HG03108 (cell line): ENCODE results near the gene TEX48.

Experiments used
- ATAC-seq: cut with Tn5 transposase; IDR thresholded peaks from one replicate; pipeline ENCODE4 v1.9.1; 2021; ENCODE audit warnings: moderate library complexity; ENCODE audit not compliant: unreplicated experiment

The TEX48 gene

DNA sequence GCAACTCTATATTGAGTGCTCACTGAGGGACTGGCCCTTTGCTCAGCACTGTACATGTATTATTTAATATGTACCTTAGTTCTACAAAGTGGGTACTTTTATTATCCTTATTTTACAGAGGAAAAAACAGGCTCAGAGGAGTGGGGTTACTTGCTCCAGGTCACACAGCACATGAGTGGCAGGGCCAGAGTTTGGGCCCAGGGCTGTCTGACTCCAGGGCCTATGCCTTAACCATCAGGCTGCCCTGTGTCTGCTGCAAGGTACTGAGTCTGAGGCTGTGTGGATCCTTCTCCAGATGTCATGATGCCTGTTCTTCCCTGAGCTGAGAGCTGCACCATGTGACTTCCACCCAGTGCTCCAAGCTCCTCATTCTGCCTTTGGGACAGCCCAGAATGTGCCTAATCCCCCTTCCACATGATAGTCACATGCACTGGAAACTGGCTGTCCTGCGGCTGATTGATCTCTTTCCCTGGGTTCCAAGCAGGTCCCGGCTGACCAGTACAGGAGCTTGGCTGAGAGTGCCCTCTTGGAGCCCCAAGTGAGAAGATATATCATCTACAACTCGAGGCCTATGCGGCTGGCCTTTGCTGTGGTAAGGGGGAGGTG lies 55.5 kb downstream of the TEX48 start:
- no peak for ATAC-seq

GRCh38 chr9:114624677-114625076 lies 57.3 kb downstream of the TEX48 start:
- no peak for ATAC-seq

DNA sequence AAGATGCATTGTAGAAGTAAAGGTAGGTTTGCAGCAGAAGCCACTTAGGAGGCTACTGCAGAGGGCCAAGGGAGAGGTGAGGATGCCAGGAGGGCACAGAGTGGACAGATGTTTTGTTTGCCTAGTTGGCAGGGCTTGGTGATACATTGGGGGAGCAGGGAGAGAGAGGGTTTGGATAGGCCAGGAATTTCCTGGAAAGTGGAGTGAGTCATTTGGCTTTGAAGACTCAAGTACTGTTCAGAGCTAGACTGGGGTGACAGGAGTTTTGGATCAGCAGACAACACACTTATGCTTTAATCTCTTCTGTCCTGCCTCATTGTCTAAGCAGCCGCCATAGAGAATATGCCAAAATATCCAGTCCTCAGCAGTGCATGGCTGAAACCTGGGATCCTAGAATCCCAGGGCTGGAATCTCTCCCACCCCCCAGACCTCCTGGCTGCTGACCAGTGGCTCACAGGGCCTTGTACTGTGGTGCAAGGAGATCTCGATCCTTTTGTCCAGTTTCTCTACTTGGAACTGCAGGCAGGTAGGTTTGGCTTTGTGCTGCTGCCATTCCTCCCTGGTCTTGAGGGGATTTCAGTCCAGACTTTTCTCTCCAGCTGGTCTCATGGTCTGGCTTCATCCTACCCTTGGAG lies 59.9 kb downstream of the TEX48 start:
- no peak for ATAC-seq

DNA sequence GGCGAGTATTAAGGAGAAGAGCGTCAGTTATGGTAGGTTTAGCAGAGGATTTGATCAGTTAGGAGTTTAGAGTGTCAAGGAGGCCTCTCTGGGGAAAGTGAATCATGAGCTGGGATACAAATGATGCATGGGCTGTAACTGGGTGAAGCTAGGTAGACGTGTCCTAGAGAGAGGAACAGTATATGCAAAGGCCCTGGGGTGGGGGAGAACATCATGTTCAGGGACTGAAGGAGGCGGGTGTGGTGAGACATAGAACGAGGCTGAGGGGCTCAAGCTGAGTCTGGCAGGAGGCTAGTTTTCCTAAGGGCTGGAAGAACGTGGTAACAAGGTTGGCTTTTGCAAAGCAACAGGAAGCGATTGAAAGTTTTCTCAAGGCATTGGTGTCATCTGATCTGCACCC lies 60.4 kb downstream of the TEX48 start:
- no peak for ATAC-seq

DNA sequence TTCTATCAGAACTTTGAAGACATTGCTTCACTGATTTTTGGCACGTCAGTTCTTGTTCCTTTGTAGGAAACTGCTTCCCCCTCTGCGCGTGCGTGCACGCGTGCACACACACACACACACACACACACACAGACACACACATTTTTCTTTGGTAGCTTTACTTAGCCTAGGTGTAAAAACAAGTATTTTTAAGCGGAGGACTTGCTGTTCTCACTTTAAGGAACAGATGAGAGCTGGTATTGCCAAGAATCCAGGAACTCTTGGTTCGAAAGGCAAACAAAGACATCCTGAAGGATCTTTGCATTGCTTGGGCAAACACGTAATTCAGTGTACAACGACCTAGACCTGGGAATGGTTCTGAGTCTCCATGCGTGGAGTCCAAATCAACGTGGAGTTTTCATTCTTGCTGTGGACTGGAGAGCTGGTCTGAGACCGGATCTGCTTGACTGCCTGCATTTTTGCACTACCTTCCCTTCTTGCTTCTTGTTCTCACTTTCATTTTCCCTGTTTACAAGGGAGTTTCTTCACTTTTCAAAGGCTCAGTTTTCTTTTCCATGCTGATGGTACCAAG lies 62.7 kb downstream of the TEX48 start:
- no peak for ATAC-seq

DNA sequence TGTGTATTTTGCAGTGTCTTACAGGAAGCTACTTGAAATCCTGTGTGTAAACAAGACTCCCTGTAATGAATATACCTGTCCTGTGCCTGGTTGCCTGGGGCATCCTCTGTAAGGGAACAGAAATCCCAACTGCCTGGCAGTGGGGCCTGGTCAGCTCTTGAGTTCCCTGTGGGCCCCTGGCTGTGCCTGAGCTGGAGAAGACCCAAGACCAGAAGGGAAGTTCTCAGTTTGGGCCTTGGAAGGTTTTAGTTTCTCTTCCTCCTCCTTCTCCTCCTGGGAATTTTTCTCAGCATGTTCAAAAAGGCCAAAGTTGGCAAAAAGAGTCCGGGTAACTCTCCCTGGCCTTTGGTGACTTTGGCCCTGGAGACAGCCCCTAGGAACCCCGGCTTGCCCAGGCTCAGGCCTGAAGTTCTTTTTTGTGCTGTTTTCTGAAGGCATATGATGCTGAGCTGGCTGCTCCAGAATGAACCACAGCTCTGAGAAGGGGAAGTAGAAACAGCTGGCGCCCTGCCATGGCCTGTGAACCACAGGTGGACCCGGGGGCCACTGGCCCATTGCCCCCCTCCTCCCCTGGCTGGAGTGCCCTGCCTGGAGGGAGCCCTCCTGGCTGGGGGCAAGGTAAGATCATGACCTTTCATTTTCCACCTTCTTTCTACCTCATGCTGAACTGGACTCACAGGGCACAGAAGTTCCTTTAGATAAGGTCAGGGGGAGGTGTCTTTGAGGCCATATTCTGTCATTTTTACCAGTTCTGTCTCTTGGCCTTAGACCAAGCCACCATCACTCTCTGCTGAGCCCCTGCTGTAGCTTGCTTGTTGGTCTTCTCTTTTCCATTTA lies 65.1 kb downstream of the TEX48 start:
- peak; percentile 83 for ATAC-seq
